Measurements from ENCODE around the gene TAF4. TPM values are rescaled to one million over a fixed set of nuclear protein-coding genes. Genes with fewer than 3 reads are reported as not detected.

Gene TAF4
- total RNA-seq, 1 donor from 2014 or later = 166 TPM

- no peaks in the 10 kb centered on the region for H3K4me1 ChIP-seq
- H3K4me3 ChIP-seq = no peak overlapping the region
- intact Hi-C loops (cut with DNase I) = no loop called here
- TF ChIP-seq CTCF (IDR thresholded peaks at IDR 0.05) = no peak
- no peaks in the 10 kb centered on the region for H3K9me3 ChIP-seq
- no peaks in the 10 kb centered on the region for H3K36me3 ChIP-seq
- no peaks in the 10 kb centered on the region for H3K27me3 ChIP-seq
- no peak overlapping the region for H3K27ac ChIP-seq
- DNase-seq (ENCODE audit: low spot score in 2 of 2) = no peak
These were observed 134.8 kb downstream of the TAF4 start for GRCh38 chr20:61930776-61931475.

GRCh38 chr20:61929971-61930666 lies 135.6 kb downstream of the TAF4 start:
- TF ChIP-seq CTCF (IDR thresholded peaks at IDR 0.05) = no peak
- Histone ChIP-seq H3K9me3 (no peaks in the 10 kb centered on the region), H3K27me3 (no peaks in the 10 kb centered on the region), H3K27ac (no peak overlapping the region), H3K36me3 (no peaks in the 10 kb centered on the region), H3K4me3 (no peak overlapping the region), H3K4me1 (no peaks in the 10 kb centered on the region)
- DNase-seq (ENCODE audit: low spot score in 2 of 2) = no peak
- intact Hi-C loops (cut with DNase I) = no loop called here

GRCh38 chr20:61929561-61929960 lies 136.1 kb downstream of the TAF4 start:
- Histone ChIP-seq H3K4me3 (no peak overlapping the region), H3K36me3 (no peaks in the 10 kb centered on the region), H3K9me3 (no peaks in the 10 kb centered on the region), H3K27ac (no peak overlapping the region), H3K27me3 (no peaks in the 10 kb centered on the region), H3K4me1 (no peaks in the 10 kb centered on the region)
- no peak for DNase-seq (ENCODE audit: low spot score in 2 of 2)
- intact Hi-C loops (cut with DNase I) = no loop called here
- TF ChIP-seq CTCF (IDR thresholded peaks at IDR 0.05) = no peak

- no peaks in the 10 kb centered on the region for H3K36me3 ChIP-seq
- H3K4me3 ChIP-seq = no peak overlapping the region
- H3K27ac ChIP-seq = no peak overlapping the region
- intact Hi-C loops (cut with DNase I) = no loop called here
- TF ChIP-seq CTCF (IDR thresholded peaks at IDR 0.05) = no peak
- no peak for DNase-seq (ENCODE audit: low spot score in 2 of 2)
- H3K4me1 ChIP-seq = no peaks in the 10 kb centered on the region
- no peaks in the 10 kb centered on the region for H3K9me3 ChIP-seq
- no peaks in the 10 kb centered on the region for H3K27me3 ChIP-seq
These were observed 137.7 kb downstream of the TAF4 start for GRCh38 chr20:61927826-61928541.

- no peaks in the 10 kb centered on the region for H3K4me1 ChIP-seq
- no peaks in the 10 kb centered on the region for H3K27me3 ChIP-seq
- no peak for TF ChIP-seq CTCF (IDR thresholded peaks at IDR 0.05)
- DNase-seq (ENCODE audit: low spot score in 2 of 2) = no peak
- H3K27ac ChIP-seq = no peak overlapping the region
- intact Hi-C loops (cut with DNase I) = no loop called here
- no peak overlapping the region for H3K4me3 ChIP-seq
- no peaks in the 10 kb centered on the region for H3K9me3 ChIP-seq
- H3K36me3 ChIP-seq = no peaks in the 10 kb centered on the region
These were observed 138.4 kb downstream of the TAF4 start for GRCh38 chr20:61927193-61927825.

Data from ascending aorta (tissue), 2 donors.